ENCODE measurements around the gene BOC.

The BOC gene

DNA sequence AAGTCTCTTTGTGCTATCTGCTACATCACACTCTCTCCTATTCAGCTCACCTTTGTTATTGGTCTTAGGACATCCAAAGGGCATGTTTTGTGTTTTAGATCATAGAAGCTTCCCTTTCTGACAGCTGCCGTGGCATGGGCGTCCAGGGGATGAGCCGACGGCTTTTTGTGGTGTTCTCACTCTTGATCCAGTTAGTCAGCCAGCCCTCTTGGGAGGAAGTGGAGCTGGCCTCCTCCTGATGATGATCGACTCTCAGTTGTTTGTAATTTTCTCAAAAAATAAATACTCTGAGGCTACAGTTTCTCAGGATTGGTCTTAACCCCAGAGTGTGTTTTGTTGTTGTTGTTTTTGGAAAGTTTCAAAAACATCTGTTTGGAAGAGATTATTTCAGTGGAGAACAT lies 34.4 kb downstream of the BOC start:
- no peaks in the 10 kb centered on the region for H3K27me3 ChIP-seq (ENCODE audit: control insufficient read depth, insufficient read depth, low read length)
- no peak overlapping the region for H2AFZ ChIP-seq
- no peak overlapping the region for H3K27ac ChIP-seq
- H3K79me2 ChIP-seq: no peaks in the 10 kb centered on the region
- no peak overlapping the region for H3K4me3 ChIP-seq (ENCODE audit: low read depth, low read length)
- TF ChIP-seq, protein P1, sequence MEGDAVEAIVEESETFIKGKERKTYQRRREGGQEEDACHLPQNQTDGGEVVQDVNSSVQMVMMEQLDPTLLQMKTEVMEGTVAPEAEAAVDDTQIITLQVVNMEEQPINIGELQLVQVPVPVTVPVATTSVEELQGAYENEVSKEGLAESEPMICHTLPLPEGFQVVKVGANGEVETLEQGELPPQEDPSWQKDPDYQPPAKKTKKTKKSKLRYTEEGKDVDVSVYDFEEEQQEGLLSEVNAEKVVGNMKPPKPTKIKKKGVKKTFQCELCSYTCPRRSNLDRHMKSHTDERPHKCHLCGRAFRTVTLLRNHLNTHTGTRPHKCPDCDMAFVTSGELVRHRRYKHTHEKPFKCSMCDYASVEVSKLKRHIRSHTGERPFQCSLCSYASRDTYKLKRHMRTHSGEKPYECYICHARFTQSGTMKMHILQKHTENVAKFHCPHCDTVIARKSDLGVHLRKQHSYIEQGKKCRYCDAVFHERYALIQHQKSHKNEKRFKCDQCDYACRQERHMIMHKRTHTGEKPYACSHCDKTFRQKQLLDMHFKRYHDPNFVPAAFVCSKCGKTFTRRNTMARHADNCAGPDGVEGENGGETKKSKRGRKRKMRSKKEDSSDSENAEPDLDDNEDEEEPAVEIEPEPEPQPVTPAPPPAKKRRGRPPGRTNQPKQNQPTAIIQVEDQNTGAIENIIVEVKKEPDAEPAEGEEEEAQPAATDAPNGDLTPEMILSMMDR (IDR thresholded peaks at IDR 0.05): no peak
- no peaks in the 10 kb centered on the region for H3K9me3 ChIP-seq (ENCODE audit: control insufficient read depth, low read length)
- no peaks in the 10 kb centered on the region for H3K4me1 ChIP-seq
- no peaks in the 10 kb centered on the region for H3K36me3 ChIP-seq (ENCODE audit: control insufficient read depth, insufficient read depth, low read length)
- no peak overlapping the region for H3K4me2 ChIP-seq (ENCODE audit: low read length)
- no peak overlapping the region for H3K9ac ChIP-seq

DNA sequence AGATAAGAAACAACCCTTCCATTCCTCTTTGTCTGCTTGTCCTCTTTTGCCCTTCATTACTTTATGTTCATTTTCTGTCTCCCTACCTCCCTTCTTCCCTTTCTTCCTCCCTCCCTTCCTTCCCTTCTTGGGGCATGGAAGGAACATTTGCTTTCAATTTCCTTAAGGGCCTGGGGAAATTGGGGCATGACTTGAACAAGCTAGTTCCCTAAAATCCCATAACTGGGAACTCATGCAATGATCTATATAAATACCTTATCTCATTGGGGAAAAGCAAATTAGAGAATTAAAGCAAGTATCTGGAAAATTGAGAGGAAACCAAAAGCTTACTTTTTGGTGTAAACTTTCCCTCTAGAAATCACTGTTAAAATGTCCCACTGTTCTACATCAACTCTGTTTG lies 35.7 kb downstream of the BOC start:
- Histone ChIP-seq H3K9ac (no peak overlapping the region), H2AFZ (no peak overlapping the region), H3K36me3 (ENCODE audit: control insufficient read depth, insufficient read depth, low read length) (no peaks in the 10 kb centered on the region), H3K79me2 (no peaks in the 10 kb centered on the region), H3K27ac (peak overlapping the region; percentile 56), H3K4me1 (no peaks in the 10 kb centered on the region), H3K4me2 (ENCODE audit: low read length) (no peak overlapping the region), H3K27me3 (ENCODE audit: control insufficient read depth, insufficient read depth, low read length) (no peaks in the 10 kb centered on the region), H3K9me3 (ENCODE audit: control insufficient read depth, low read length) (no peaks in the 10 kb centered on the region), H3K4me3 (ENCODE audit: low read depth, low read length) (no peak overlapping the region)
- TF ChIP-seq, protein P1 (IDR thresholded peaks at IDR 0.05): no peak

DNA sequence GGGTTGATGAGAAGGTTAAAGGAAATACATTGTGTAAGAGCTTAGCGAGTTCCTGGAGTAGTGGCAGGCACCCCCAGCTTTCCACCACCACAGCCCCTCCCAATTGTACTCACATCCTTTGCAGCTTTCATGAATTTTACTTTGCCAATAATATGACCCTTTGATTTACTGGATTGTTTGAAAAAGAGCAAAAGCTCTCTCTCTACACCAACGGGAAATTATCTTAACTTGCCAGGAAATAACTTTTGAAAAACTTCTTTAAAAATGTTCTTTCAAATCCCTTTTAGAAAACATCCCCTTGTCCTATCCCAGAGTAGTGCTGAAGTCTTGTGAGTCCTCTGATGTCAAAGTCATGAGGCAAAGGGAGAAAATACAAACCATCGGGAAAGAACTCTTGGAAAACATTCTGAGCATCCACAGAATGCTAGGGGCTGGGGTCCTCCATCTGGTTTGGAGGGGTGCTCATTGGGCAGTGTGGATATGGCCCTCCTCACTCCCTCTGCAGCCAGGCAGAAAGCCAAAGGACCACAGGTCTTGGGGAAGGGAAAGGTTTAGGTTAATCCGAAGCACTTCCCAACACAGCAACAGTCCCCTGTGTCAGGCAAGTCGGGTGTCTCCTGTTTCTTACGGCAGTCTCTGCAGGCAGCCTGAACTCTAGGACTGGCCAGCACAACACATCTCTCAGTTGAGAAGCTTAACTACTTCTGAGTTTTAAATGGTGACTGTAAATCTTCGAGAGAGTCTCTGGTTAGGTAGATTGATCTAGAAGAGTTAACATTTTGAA lies 36.5 kb downstream of the BOC start:
- no peak overlapping the region for H3K4me2 ChIP-seq (ENCODE audit: low read length)
- H3K79me2 ChIP-seq: no peaks in the 10 kb centered on the region
- no peaks in the 10 kb centered on the region for H3K9me3 ChIP-seq (ENCODE audit: control insufficient read depth, low read length)
- H3K27ac ChIP-seq: peak overlapping the region; percentile 56
- H3K4me1 ChIP-seq: no peaks in the 10 kb centered on the region
- no peaks in the 10 kb centered on the region for H3K36me3 ChIP-seq (ENCODE audit: control insufficient read depth, insufficient read depth, low read length)
- H2AFZ ChIP-seq: no peak overlapping the region
- H3K9ac ChIP-seq: no peak overlapping the region
- H3K4me3 ChIP-seq (ENCODE audit: low read depth, low read length): no peak overlapping the region
- TF ChIP-seq, protein P1 (IDR thresholded peaks at IDR 0.05): no peak
- no peaks in the 10 kb centered on the region for H3K27me3 ChIP-seq (ENCODE audit: control insufficient read depth, insufficient read depth, low read length)

DNA sequence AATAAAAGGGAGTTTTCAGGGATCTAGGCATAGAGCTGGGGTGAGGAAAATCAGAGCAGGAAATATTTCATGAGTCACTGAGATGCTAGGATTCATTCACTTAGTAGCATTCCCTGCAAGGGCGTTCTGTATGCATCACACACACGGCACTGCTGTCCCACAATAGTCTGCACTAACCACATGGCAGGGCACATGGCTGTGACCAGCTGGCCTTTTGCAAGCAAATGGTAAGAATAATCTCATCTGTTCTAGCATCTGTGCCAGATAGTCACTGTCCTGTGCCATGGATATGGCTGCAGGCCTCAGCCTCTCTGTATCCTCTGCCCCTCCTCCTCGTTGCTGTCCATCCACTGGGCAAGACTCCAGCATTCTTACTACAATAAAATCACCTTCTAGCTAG lies 37.8 kb downstream of the BOC start:
- H3K4me3 ChIP-seq (ENCODE audit: low read depth, low read length): no peak overlapping the region
- no peaks in the 10 kb centered on the region for H3K4me1 ChIP-seq
- no peak overlapping the region for H3K4me2 ChIP-seq (ENCODE audit: low read length)
- no peaks in the 10 kb centered on the region for H3K36me3 ChIP-seq (ENCODE audit: control insufficient read depth, insufficient read depth, low read length)
- no peak overlapping the region for H3K27ac ChIP-seq
- no peaks in the 10 kb centered on the region for H3K9me3 ChIP-seq (ENCODE audit: control insufficient read depth, low read length)
- TF ChIP-seq, protein P1 (IDR thresholded peaks at IDR 0.05): no peak
- H2AFZ ChIP-seq: no peak overlapping the region
- no peaks in the 10 kb centered on the region for H3K79me2 ChIP-seq
- no peak overlapping the region for H3K9ac ChIP-seq
- H3K27me3 ChIP-seq (ENCODE audit: control insufficient read depth, insufficient read depth, low read length): no peaks in the 10 kb centered on the region

DNA sequence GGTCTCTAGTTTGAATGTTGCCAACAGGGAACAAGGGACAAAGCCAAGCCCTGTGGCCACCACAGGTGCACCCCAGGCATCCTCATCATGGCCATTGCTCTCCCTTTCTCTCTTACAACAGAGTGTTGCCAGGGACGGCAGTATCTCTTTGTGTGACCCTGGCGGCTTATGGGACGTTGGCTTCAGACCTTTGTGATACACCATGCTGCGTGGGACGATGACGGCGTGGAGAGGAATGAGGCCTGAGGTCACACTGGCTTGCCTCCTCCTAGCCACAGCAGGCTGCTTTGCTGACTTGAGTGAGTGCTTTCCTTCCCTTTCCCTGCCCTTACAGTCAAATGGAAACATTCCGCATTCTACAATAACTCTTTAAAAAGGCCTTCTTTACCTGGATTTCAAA lies 38.2 kb downstream of the BOC start:
- Histone ChIP-seq H2AFZ (no peak overlapping the region), H3K79me2 (no peaks in the 10 kb centered on the region), H3K9ac (no peak overlapping the region), H3K36me3 (ENCODE audit: control insufficient read depth, insufficient read depth, low read length) (no peaks in the 10 kb centered on the region), H3K27ac (no peak overlapping the region), H3K4me2 (ENCODE audit: low read length) (no peak overlapping the region), H3K27me3 (ENCODE audit: control insufficient read depth, insufficient read depth, low read length) (no peaks in the 10 kb centered on the region), H3K4me3 (ENCODE audit: low read depth, low read length) (no peak overlapping the region), H3K9me3 (ENCODE audit: control insufficient read depth, low read length) (no peaks in the 10 kb centered on the region), H3K4me1 (no peaks in the 10 kb centered on the region)
- TF ChIP-seq, protein P1 (IDR thresholded peaks at IDR 0.05): no peak
